Bronchial epithelial cell (primary cell): ENCODE data around the gene TBCD. TPM values are rescaled to one million over a fixed set of nuclear protein-coding genes. Genes with fewer than 3 reads are reported as not detected.

Experiments
- DNase-seq: peaks from one replicate; pipeline ENCODE4 v3.0.0-alpha.2; 2010; ENCODE audit warnings: low read depth
- FAIRE-seq: peaks from 2 replicates; lab custom pipeline; 2011; peaks lifted over from hg19 to GRCh38; lab: Jason Lieb, UNC
- H3K27me3 ChIP-seq: 2 replicates; pipeline ENCODE4 v1.5.1; 2011; ENCODE audit warnings: low read length; ENCODE audit not compliant: control insufficient read depth, insufficient read depth
- H3K36me3 ChIP-seq: 2 replicates; pipeline ENCODE4 v1.5.1; 2011; ENCODE audit warnings: low read length; ENCODE audit not compliant: control insufficient read depth, insufficient read depth
- H3K4me3 ChIP-seq: 2 replicates; pipeline ENCODE4 v1.5.1; 2011; ENCODE audit warnings: mild to moderate bottlenecking, low read depth, low read length, control low read depth
- total RNA-seq: library from RNA; depleted of rRNA; stranded (reverse); fragments of >200 nt; gene quantifications from 2 replicates; pipeline ENCODE4 v1.2.1, GENCODE V29; 2014
- TF ChIP-seq, protein P1 (sequence below): IDR thresholded peaks from 2 replicates; pipeline ENCODE4 v1.5.1; 2011; ENCODE audit warnings: mild to moderate bottlenecking, moderate library complexity, low read length, control low read depth, inconsistent platforms; ENCODE audit not compliant: insufficient read depth, severe bottlenecking

Gene TBCD
- total RNA-seq, 1 donor from 2014 or later = 22.6 TPM

DNA sequence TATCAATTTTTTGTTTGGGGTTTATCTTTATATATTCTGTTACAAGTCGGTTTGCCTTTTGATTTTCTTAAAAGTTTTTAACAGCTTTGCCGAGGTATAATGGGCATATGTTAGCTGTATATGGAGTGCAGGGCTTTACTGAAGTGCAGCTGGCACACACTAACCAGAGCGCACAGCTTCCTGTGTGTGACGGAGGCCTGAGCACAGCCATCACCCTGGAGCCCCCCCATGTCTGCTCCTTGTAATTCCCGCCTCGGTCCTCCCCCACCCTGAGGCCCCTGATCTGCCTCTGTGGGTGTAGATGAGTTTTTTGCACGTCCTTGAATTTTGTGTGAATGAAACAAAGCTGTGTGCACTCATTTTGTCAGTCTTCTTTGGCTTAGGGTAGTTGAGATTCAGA is 148.1 kb downstream of the TBCD start:
- DNase-seq (no peak), FAIRE-seq (no peak)
- Histone ChIP-seq H3K27me3 (no peaks in the 10 kb centered on the region), H3K4me3 (no peak overlapping the region), H3K36me3 (peaks cover 6% of the 10 kb centered on the region)
- TF ChIP-seq, protein P1, sequence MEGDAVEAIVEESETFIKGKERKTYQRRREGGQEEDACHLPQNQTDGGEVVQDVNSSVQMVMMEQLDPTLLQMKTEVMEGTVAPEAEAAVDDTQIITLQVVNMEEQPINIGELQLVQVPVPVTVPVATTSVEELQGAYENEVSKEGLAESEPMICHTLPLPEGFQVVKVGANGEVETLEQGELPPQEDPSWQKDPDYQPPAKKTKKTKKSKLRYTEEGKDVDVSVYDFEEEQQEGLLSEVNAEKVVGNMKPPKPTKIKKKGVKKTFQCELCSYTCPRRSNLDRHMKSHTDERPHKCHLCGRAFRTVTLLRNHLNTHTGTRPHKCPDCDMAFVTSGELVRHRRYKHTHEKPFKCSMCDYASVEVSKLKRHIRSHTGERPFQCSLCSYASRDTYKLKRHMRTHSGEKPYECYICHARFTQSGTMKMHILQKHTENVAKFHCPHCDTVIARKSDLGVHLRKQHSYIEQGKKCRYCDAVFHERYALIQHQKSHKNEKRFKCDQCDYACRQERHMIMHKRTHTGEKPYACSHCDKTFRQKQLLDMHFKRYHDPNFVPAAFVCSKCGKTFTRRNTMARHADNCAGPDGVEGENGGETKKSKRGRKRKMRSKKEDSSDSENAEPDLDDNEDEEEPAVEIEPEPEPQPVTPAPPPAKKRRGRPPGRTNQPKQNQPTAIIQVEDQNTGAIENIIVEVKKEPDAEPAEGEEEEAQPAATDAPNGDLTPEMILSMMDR = no peak

DNA sequence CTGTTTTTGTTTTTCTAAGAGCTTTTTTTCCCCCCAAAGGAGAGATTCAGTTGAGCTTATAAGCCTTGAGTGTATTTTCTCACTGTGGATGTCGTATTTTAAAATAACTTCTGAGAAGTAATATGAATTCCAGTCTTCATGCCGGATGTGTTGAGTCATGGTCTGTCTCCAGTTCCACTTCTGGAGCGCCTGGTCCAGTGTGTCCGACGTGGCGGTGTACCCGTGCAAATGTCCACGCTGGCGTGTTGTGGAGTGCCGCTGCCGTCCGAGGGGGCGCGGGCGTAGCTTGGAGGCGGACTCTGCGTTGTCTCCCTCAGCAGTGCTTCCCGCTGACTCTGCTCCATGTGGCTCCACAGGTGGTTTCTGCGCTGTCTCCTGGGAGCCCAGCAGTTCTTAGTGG is 148.9 kb downstream of the TBCD start:
- Histone ChIP-seq H3K4me3 (no peak overlapping the region), H3K36me3 (peaks cover 7% of the 10 kb centered on the region), H3K27me3 (no peaks in the 10 kb centered on the region)
- DNase-seq = no peak
- TF ChIP-seq, protein P1 = no peak
- no peak for FAIRE-seq

DNA sequence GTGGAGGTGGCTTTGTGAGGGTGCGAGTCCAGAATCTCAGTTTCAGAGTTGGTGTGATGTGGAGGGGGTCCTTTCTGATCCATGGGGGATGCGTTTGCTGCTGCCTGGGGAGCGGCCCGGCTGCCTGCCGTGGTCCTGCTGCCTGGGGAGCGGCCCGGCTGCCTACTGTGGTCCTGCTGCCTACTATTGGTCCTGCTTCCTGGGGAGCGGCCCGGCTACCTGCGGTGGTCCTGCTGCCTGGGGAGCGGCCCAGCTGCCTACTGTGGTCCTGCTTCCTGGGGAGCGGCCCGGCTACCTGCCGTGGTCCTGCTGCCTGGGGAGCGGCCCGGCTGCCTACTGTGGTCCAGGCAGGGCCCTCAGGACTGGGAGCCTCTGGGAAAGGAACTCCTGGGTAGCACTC is 149.5 kb downstream of the TBCD start:
- peaks cover 8% of the 10 kb centered on the region for H3K36me3 ChIP-seq
- no peaks in the 10 kb centered on the region for H3K27me3 ChIP-seq
- no peak for FAIRE-seq
- TF ChIP-seq, protein P1 = no peak
- no peak for DNase-seq
- no peak overlapping the region for H3K4me3 ChIP-seq

DNA sequence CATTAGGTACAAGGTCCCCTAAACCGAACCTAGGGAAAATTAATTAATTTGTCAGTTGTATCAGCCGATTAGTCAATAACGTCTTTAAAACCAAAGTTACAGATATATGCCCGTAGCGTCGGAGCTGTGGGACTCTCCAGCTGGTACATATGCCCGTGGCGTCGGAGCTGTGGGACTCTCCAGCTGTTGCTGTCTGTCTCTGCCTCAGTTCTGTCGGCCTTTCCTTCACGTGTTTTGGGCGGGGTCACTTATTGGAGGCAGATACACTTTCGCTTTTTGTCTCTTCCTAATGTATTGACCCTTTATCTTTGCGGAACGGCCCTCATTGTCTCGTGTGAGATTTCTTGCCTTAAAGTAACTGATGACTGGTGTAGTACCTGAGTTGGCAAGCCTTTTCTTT is 150.0 kb downstream of the TBCD start:
- DNase-seq (no peak), FAIRE-seq (no peak)
- Histone ChIP-seq H3K4me3 (no peak overlapping the region), H3K36me3 (peaks cover 10% of the 10 kb centered on the region), H3K27me3 (no peaks in the 10 kb centered on the region)
- TF ChIP-seq, protein P1 = no peak

DNA sequence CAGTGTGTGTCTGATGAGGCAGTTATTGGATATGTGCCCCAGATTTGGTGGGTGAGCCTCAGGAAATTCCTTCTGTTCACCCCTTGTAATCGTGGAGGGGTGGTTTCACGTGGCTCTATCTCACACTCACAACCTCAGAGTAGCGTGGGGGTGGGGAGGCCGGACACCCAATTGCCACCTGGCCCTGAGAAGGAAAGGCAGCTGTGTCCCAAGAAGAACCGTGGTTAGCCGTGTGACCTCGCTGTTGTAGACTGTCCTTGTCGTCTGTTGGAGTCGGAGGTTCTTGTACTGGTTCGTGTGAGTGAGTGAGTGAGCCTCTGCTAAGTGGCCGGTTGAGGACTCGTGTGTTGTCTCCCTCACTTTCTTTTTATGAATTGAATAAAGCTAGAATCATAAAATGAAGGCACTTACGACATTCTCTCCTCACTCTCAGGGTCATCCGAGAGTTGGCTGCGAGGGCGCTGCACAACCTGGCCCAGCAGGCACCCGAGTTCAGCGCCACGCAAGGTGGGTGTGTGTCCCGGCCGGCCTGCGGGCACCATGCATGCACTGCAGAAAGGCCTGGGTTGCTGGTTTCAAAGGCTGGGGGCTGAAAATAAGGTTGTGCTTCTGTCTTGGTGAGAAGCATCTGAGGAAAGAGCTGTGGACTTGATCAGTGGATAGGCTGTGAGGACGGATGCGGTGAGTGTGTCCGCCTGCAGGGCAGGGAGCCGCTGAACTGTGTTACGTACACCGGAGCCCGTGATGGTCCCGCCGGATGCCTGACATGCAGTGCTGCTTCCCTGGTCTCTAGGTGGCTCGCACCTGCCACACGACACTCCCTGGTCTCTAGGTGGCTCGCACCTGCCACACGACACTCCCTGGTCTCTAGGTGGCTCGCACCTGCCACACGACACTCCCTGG is 151.4 kb downstream of the TBCD start:
- FAIRE-seq (no peak), DNase-seq (no peak)
- H3K4me3 ChIP-seq = no peak overlapping the region
- H3K36me3 ChIP-seq = peaks cover 13% of the 10 kb centered on the region
- no peaks in the 10 kb centered on the region for H3K27me3 ChIP-seq
- TF ChIP-seq, protein P1 = no peak
